GM19328 (cell line): ENCODE results near the gene CYB561D2.
A peak's percentile ranks its signal among the peaks of the same experiment; 100 is the strongest.

Experiments
- ATAC-seq: cut with Tn5 transposase; IDR thresholded peaks from one replicate; pipeline ENCODE4 v1.9.1; 2021; ENCODE audit warnings: mild to moderate bottlenecking, moderate library complexity; ENCODE audit not compliant: unreplicated experiment

CYB561D2 gene

GRCh38 chr3:50358911-50359759 is 8.5 kb downstream of the CYB561D2 start, which contains the start of gene TMEM115:
TSS of gene TMEM115 (minus strand) at chr3:50359521. CDS start at chr3:50359063, 458 bp downstream.
- peak; percentile 99 for ATAC-seq

GRCh38 chr3:50359760-50360110 is 9.1 kb downstream of the CYB561D2 start:
- no peak for ATAC-seq

- ATAC-seq: no peak
Measured at GRCh38 chr3:50364573-50365079, 14.0 kb downstream of the CYB561D2 start.

- peak; percentile 70 for ATAC-seq
Measured at GRCh38 chr3:50365080-50365841, 14.6 kb downstream of the CYB561D2 start.

- ATAC-seq: no peak
Measured at GRCh38 chr3:50365842-50366220, 15.2 kb downstream of the CYB561D2 start.

- no peak for ATAC-seq
Measured at GRCh38 chr3:50369012-50369670, 18.5 kb downstream of the CYB561D2 start.

- no peak for ATAC-seq
Measured at GRCh38 chr3:50370594-50370993, 19.9 kb downstream of the CYB561D2 start.

- ATAC-seq: no peak
Measured at GRCh38 chr3:50371133-50371685, 20.5 kb downstream of the CYB561D2 start.

GRCh38 chr3:50372349-50372748 is 21.7 kb downstream of the CYB561D2 start:
- ATAC-seq: no peak

GRCh38 chr3:50373146-50374051 is 22.7 kb downstream of the CYB561D2 start:
- no peak for ATAC-seq

GRCh38 chr3:50374363-50375257 is 23.9 kb downstream of the CYB561D2 start:
- no peak for ATAC-seq

- ATAC-seq: no peak
Measured at GRCh38 chr3:50375258-50375931, 24.7 kb downstream of the CYB561D2 start.

GRCh38 chr3:50378024-50378423 is 27.4 kb downstream of the CYB561D2 start:
- no peak for ATAC-seq

- no peak for ATAC-seq
Measured at GRCh38 chr3:50378757-50379156, 28.1 kb downstream of the CYB561D2 start.

GRCh38 chr3:50380405-50381085 is 29.9 kb downstream of the CYB561D2 start:
- no peak for ATAC-seq

- no peak for ATAC-seq
Measured at GRCh38 chr3:50381383-50381782, 30.7 kb downstream of the CYB561D2 start.

- no peak for ATAC-seq
Measured at GRCh38 chr3:50382722-50383121, 32.1 kb downstream of the CYB561D2 start.

GRCh38 chr3:50383750-50384149 is 33.1 kb downstream of the CYB561D2 start:
- ATAC-seq: no peak
